KMS-11 (cell line): ENCODE measurements around the gene CYB5R4.

Source experiments
- H2AFZ ChIP-seq: fragments of 200-600 bp; sonication (generic); 2 replicates; pipeline ENCODE4 v1.6.1; 2016; ENCODE audit warnings: antibody characterized with exemption, mixed run types, low read depth
- H3K27ac ChIP-seq: fragments of 200-600 bp; sonication (generic); 2 replicates; pipeline ENCODE4 v1.6.1; 2016; ENCODE audit warnings: mild to moderate bottlenecking, mixed run types
- H3K27me3 ChIP-seq: fragments of 200-600 bp; sonication (generic); 2 replicates; pipeline ENCODE4 v1.6.1; 2017; ENCODE audit warnings: mild to moderate bottlenecking, low read depth, mixed run types, moderate library complexity; ENCODE audit not compliant: insufficient read depth
- H3K36me3 ChIP-seq: fragments of 200-600 bp; sonication (generic); 2 replicates; pipeline ENCODE4 v1.6.1; 2017; ENCODE audit warnings: mild to moderate bottlenecking, mixed run types; ENCODE audit not compliant: insufficient read depth
- H3K4me1 ChIP-seq: fragments of 200-600 bp; sonication (generic); 2 replicates; pipeline ENCODE4 v1.6.1; 2016; ENCODE audit warnings: mild to moderate bottlenecking, low read depth, mixed run types; ENCODE audit not compliant: poor library complexity, severe bottlenecking
- H3K4me2 ChIP-seq: fragments of 200-600 bp; sonication (generic); 2 replicates; pipeline ENCODE4 v1.7.0; 2016; ENCODE audit warnings: mild to moderate bottlenecking, mixed run types
- H3K4me3 ChIP-seq: fragments of 200-600 bp; sonication (generic); IDR thresholded peaks from 2 replicates; pipeline ENCODE4 v1.6.1; 2017; ENCODE audit warnings: low read depth, low read length, mixed read lengths; ENCODE audit not compliant: insufficient read depth
- H3K79me2 ChIP-seq: fragments of 200-600 bp; sonication (generic); 2 replicates; pipeline ENCODE4 v1.6.1; 2016; ENCODE audit warnings: low read depth, mixed run types; ENCODE audit not compliant: insufficient read depth
- H3K9ac ChIP-seq: fragments of 200-600 bp; sonication (generic); 2 replicates; pipeline ENCODE4 v1.6.1; 2016; ENCODE audit warnings: mild to moderate bottlenecking, mixed run types
- H4K20me1 ChIP-seq: fragments of 200-600 bp; sonication (generic); 2 replicates; pipeline ENCODE4 v1.6.1; 2016; ENCODE audit warnings: mild to moderate bottlenecking, mixed run types; ENCODE audit not compliant: insufficient read depth
- CTCF ChIP-seq: fragments of 200-600 bp; sonication (generic); conservative IDR thresholded peaks from 2 replicates; pipeline ENCODE4 v1.6.1; 2017; ENCODE audit warnings: low read depth, mild to moderate bottlenecking, antibody characterized with exemption, low read length, moderate library complexity, mixed read lengths

Gene CYB5R4

GRCh38 chr6:83974409-83975050 lies 115.0 kb downstream of the CYB5R4 start:
- H3K4me2 ChIP-seq: no peak overlapping the region
- TF ChIP-seq CTCF: no peak
- no peak overlapping the region for H3K27ac ChIP-seq
- H3K4me1 ChIP-seq: no peaks in the 10 kb centered on the region
- H3K36me3 ChIP-seq: no peaks in the 10 kb centered on the region
- H3K79me2 ChIP-seq: no peaks in the 10 kb centered on the region
- H4K20me1 ChIP-seq: no peaks in the 10 kb centered on the region
- H3K9ac ChIP-seq: no peak overlapping the region
- H3K27me3 ChIP-seq: no peaks in the 10 kb centered on the region
- H2AFZ ChIP-seq: no peak overlapping the region
- H3K4me3 ChIP-seq: no peak overlapping the region

DNA sequence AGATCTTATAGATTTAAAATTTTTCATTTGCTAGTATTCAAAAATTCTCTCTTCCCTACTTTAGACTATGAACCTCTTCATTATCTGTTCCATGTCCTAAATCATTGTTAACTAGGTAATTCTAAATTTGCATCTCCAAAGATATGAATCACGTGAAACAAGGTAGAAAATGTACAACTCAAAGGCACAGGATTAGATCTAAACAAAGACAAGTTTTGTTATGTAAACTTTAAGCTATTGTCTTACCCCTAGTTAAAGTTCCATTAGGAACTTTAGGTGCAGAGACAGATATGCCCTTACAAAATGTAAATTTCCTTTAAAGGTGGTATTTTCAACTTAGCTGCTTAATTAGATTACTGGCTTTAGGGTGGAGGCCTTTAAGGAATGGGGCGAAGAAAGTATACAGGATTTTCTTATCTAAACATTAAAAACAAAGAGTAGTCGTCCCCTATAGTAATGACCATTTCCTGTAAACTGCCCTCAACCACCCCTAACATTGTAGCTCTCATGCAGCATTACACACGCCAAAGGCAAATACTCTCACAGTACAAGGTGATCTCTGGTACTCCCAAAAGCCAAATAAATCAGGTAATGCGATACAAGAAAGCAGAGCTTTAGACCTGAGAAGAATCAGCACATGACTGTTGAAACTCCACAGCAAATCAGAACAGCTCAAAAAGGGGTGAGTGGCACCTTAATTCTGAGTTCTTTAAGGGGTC lies 116.7 kb downstream of the CYB5R4 start:
- Histone ChIP-seq H3K27me3 (no peaks in the 10 kb centered on the region), H4K20me1 (no peaks in the 10 kb centered on the region), H2AFZ (no peak overlapping the region), H3K4me3 (no peak overlapping the region), H3K36me3 (no peaks in the 10 kb centered on the region), H3K4me1 (no peaks in the 10 kb centered on the region), H3K9ac (no peak overlapping the region), H3K79me2 (no peaks in the 10 kb centered on the region), H3K27ac (no peak overlapping the region), H3K4me2 (no peak overlapping the region)
- no peak for TF ChIP-seq CTCF

DNA sequence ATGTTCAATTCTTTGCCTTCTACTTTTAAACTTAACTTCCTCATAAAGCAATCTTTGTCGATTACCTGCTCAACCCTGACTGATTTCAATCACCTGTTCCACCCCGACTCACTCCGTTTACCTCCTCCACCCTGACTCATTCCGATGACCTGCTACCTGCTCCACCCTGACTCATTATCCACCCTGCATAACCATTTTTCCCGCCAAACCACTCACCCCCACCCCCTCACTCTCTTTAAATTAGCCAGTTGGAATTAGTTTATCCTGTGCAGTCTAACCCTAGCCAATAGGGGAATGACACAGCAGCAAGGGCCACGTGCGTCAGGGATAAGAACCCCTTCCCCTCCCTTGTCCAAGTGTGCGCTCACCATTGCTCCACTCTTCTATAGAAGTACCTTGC lies 117.4 kb downstream of the CYB5R4 start:
- Histone ChIP-seq H3K27me3 (no peaks in the 10 kb centered on the region), H3K4me3 (no peak overlapping the region), H3K79me2 (no peaks in the 10 kb centered on the region), H3K9ac (no peak overlapping the region), H3K36me3 (no peaks in the 10 kb centered on the region), H3K4me1 (no peaks in the 10 kb centered on the region), H2AFZ (no peak overlapping the region), H3K4me2 (no peak overlapping the region), H3K27ac (no peak overlapping the region), H4K20me1 (no peaks in the 10 kb centered on the region)
- no peak for TF ChIP-seq CTCF

DNA sequence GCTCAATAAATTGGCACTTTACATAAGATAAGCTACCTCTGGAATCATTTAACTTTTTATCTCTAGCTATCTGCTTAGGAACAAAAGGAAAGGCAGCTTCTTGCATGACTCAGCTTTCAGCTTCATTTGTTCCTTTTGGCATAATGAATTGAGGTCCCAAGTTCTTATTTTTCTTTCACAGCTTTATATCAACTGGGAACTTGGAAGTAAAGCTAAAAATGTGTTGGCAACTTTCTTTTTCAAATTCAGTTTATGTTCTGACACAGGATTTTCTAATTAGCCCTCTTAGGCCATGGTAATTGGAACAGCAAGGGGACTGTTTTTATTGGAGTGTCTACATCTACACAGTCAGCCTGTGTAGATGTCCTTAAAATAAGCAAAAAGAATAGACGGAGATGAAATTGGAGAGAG lies 118.8 kb downstream of the CYB5R4 start:
- no peak overlapping the region for H2AFZ ChIP-seq
- H3K27me3 ChIP-seq: no peaks in the 10 kb centered on the region
- no peaks in the 10 kb centered on the region for H3K79me2 ChIP-seq
- H3K4me1 ChIP-seq: no peaks in the 10 kb centered on the region
- no peak overlapping the region for H3K9ac ChIP-seq
- no peaks in the 10 kb centered on the region for H3K36me3 ChIP-seq
- TF ChIP-seq CTCF: no peak
- H3K4me3 ChIP-seq: no peak overlapping the region
- H3K27ac ChIP-seq: no peak overlapping the region
- H3K4me2 ChIP-seq: no peak overlapping the region
- no peaks in the 10 kb centered on the region for H4K20me1 ChIP-seq
